ENCODE data around the gene HLTF.
"Not testable (repeated sequence)": the region's sequence is repeated elsewhere in the genome, so short reads cannot be mapped to it uniquely, and the experiment has no call there.

The HLTF gene

DNA sequence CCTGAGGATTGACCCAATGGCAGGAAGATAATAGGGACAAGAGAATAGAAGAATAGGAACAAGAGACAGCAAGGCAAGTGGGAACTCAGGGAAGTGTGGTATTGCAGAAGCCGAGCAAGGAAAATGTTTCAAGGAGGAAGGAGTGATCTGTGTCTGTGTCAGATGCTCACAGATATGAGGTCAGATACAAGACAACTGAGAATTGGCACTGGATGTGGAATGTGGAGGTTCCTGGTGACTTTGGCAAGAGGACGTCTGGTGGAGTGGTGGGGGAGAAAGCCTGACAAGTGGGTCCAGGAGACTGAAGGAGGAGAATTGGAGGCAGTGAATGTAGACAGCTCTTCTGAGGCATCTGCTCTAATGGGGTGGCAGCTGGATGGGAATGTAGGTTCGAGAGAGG, 70.9 kb downstream of the HLTF start:
- DNase-seq: no peak

DNA sequence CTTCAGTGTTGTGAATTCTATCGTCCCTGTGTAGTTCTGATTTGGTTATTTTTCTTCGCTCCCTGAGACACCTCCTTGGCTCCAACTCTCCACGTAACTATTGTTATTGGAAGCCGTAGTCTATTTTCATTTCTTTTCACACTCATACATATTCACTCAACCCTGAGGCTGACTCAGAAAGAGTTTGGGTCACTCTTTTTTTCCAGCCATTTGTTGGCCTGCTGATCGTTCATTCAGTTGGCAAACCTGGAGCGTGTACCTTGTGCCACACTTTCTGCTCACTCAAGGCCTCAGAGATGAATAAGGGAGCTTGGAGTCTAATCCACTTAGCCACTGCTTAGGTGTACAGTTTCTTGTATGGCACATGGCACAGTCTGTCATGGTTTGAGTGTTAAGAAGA, 72.6 kb downstream of the HLTF start:
- no peak for DNase-seq

DNA sequence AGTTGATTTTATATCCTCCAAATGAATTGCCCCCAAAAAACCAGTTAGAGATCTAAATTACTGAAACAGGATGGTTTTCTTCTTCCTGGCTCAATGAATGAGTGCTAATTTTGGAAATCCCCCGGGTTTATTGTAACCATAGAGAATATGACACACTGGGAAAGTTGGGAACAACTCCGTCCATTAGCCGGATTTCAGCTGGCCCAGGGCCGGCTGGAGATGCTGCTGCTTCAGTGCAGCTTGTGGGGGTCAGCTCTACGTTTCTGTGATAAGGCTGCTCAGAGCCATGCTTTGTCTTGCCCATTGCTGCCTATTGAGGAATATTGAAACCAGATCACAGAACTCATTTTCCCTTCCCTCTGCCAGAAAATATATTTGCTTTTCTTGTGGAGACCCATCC, 74.7 kb downstream of the HLTF start:
- DNase-seq: no peak

DNA sequence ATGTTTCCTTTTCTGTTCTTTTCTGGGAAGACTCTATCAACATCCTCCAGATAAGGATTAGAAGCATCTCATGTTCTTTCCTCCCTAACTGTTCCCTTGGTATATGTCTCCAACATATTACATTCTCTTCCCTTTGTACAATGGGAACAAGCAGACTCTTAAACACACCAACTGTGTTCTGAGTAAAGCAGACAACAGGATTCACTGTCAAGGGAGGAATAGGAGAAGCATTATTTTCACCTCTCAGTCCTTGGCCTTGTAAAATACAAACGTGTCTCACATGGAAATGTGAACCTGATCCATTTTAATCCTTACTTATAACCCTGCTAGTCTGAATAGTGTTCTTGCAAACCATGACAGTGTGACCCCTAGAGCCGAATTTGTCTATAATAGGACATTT, 75.4 kb downstream of the HLTF start:
- DNase-seq: no peak

DNA sequence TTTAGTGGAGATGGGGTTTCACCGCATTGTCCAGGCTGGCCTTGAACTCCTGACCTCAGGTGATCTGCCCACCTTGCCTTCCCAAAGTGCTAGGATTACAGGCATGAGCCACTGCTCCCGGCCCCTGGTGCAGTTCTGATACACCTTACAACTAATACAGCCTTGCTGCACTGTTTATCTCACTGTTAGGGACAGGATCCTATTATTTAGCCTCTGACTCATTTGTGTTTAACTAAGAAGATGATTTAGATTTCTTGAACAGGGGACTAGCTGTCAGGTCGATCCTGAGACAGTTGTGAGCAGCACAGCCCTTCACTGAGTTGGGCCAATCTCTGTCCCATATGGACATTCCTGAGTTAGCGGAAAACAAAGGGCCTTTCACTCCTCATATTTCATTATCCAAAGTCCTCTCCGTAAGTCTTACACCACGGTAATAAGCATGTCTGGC, 75.8 kb downstream of the HLTF start:
- DNase-seq: no peak

DNA sequence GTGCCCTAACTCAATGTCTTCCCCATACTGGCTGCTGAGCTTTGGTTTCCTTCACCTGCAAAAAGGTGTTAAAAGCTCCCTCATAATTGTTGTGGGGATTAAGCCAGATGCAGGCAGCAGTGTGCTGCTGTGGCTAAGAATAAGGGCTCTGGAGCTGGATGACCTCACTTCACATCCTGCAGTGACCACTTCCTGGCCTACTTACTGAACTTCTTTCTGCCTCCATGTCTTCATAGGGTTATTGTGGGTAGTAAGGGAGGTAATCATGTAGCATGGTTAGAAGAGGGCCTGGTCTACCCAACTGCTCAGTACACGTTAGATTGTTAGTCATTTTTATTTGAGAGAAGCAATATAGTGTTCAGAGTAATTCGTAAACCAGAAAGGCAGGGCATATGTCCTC, 76.6 kb downstream of the HLTF start:
- DNase-seq: peak; percentile 61

DNA sequence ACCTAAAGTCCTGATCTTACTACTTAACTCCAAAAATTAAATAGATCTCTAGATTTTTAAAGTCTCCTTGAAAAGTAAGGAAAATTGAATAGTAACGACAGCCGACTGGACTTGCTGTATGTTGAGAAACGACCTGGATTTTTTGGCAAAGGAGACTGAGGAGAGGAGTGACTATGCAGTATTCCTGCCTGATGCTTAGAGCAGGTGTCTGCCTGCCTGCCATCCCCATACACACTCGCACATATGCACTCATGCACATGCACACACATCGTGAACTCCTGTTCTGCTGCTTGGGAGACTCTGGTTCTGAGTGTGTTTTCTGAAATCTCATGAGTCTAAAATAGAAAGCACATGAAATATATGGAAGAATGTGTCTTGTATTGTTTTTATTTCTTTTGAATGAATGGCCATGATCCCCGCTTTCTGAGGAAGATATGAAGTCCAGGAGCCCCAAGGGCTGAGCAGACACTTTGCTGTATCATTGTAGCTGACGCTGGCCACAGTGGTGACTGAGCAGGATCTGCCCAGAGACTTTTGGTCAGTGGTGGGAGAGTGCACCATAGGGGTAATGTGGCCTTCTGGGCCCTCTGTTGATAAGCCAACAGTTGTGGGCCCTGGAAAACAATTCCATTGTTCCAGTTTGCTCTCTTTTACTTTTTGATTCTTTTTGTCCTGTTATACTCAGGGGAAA, 78.6 kb downstream of the HLTF start:
- no peak for DNase-seq

DNA sequence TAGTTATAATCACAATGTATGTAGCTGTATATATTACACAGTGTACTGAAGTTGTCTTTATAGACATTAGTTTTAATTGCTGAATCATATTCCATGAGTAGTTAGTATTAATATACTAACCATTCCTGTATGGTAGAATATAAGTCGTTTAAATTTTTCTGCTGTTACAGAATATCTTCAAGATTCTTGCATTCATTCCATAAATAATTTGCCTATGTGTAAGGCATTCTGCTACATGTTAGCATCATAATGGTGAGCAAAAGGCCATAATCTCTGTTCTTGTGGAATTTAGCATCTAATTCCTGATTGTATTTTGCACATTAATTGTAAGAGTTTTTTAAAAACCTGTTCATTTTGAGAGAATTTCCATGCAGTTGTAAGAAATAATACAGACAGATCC, 80.9 kb downstream of the HLTF start:
- DNase-seq: no peak

DNA sequence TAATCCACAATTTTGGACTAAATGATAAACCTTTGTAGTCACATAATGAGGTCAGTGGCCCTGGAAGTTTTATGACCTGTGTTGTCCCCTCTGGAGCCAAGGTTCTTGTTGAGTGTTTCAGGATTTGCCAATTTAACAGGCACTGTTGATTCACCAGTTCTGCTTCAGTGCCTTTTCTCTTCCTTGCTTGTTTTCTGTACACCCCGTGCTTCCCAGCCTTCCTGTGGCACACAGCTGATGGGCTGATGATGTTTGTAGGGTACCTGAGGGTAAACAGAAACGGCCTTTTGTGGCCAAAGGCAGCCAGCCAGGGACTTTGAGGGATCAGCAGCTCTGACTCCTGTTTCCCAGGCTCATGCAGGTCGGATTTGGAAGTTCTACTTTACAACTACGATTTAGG, 81.7 kb downstream of the HLTF start:
- DNase-seq: no peak

DNA sequence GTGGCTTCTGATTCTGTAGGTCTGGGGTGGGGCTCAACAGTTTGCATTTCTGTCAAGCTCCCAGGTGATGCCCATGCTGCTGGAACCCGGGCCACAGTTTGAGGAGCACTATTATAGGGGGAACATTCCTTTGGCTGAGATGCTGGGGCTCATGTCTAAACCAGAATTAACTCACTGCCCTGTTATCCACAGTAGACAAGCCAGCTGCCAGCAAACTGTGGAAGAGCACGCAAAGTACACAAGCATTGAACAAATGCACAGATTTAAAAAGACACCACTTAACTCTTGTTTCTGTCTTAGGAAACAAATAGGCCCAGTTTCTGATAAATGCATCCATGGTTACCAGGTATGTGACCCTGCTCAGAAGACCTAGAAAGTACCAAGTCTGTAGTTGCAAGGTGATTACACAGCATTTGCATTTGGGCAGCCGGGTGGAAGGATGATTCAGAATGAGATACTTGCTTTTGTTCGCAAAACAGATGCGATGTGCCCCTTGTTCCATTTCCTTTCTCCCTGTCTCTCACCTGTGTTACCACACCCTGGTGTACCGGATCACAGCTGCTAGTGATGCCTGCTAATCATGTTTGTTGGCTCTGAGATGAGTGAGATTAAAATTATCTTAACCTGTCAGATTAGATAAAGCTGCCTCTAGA, 82.6 kb downstream of the HLTF start:
- no peak for DNase-seq

DNA sequence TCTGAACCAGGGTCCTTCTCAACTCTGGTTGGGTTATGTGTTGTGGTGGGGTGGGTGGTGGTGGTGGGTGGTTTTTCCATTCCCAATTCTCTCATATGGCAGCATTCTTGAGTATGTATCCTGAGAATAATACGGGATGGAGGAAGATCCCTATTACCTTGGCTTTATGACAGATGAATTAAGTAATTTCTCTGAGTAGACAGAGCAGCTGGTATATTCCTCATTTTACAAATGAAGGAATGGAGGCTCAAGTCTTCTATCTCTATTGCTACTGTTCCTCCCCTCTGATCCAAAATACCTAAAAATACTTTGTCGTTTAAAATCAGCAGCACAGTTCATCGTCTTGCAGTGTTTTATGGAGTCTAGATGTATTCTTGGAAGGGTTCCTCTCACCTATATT, 84.6 kb downstream of the HLTF start:
- no peak for DNase-seq

DNA sequence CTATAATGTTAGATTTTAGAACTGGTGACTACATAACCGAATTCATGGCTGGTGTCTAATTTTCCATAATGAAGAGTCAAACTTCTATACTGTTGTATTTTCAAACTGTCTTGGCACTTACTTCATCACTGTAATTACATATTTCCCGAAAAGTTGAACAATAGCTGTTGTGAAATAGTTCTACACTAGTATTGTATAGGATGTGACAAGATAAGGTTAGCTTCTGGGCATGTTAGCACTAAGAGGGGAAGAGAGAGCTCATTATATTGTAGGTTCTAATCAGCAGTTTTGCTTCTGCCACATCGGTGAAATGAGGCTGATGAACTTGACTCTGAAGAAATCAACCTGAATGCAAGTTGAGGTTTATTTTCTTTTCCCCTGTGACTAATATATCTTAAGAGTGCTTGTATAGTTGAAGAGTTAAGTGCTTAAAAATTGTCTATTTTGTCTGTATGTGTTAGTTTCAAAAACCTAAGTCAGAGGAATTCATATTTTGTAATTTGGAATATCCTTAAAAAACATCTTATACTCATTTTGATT, 86.1 kb downstream of the HLTF start:
- no peak for DNase-seq

DNA sequence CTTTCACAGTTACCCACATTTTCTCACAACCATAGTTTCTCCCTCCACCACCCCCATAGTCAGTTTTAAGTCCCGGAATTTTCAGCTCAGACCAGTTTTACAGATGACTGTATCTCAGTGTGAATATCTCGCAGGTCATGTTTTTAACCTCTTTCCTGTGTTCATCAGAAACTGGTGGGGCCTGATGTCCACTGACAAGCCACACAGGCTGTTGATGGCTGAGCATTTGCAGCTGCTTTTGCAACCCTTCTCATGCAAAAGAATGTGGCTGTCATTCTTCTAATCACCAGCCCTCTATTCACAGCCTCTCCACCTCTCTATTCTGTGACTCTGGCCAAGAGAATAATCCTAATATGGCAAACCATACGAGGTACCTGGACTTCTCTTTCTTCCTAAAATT, 86.5 kb downstream of the HLTF start:
- no peak for DNase-seq

DNA sequence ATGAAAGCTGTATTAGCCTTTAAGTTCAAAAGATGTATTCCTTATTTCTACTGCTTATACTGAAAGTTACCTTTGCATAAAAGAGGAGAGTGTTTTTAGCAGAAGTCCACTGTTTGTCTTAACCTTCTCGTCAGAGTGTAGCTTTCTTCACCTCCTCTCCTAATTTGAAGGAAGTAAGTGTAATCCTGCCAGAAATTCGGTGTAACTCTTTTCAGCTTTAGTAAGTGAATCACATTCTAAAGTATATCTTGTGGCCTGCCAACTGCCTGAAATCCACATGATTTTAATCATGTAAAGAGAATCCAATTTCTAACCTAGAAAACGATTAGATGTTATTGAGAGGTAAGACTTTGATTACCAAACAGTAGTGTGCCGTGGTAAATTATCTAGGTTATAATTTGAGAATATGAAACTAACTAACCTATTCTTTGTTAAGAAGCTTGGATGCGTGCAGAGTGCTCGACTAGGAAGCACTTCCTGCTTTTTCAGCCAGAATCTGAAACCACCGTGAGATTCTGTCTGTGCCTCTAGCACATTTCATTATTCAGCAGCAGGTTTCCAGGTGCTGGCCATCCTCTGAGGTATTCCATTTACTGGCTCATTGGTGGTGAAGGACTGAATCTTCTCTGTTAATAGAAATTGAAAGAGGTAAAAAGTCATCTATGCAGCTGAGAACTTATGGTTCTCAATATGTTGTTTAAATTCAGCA, 87.5 kb downstream of the HLTF start:
- DNase-seq: no peak

DNA sequence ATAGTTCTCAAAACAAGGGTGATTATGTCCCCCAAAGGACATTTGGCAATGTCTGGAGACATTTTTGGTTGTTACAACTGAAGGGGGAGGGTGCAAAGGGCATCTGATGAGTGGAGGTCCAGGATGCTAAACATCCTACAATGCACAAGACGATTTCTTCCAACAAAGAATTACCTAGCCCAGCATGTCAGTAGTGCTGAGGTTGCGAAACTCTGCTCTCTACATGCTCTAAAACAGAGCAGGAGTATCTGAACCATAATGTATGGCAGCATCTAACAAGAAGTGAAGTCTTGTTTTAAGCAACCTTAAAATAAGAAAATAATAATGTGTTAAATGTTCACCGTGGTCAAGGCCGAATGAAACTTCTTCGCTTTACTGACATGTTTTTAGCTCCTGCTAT, 88.0 kb downstream of the HLTF start:
- no peak for DNase-seq

DNA sequence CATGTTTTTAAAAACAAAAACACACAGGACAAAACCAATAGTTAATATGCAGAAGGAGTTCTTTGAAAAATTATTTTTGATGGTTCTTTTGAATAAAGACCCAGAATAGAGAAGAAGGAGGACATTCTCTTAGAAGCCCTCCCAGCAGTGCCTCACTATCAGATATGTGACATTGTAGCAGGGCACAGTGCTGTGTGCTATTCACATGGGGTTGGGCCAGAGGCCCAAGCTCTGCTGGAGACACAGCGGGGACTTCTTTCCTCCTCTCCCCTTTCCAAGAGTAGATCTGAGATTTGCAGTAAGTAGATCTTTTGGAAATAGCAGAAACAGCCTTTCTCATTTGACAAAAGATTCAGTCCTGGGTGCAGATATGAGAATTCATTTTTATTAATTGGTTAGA, 88.7 kb downstream of the HLTF start:
- DNase-seq: no peak

DNA sequence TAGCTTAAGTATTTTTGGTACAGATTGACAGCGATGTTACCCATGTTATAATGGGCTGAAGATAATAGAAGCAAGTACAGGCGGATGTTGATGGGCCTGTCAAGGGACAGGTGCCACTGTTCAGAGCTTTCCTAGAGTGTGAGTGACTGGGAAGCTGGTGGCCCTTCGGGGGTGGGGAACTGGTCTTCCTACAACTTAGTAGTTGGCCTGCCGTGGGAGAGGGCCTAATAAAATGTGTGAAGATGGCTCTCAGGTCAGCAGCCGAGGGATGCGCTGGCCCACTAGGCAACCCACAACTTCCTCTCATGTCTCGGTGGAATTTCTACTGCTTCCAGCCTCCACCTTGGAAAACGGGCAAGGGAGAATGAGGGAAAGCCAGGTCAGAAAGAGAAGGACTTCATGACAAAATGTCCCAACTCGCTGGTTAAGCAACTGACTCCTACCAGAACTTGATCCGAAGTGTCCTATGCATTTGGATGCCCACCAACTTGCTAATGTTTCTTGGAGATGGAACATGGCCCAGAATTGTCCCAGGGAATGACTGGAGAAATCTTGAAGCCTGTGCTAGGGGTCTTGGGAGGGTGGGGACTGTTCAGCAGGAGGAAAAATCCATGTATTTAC, 93.6 kb downstream of the HLTF start:
- no peak for DNase-seq

DNA sequence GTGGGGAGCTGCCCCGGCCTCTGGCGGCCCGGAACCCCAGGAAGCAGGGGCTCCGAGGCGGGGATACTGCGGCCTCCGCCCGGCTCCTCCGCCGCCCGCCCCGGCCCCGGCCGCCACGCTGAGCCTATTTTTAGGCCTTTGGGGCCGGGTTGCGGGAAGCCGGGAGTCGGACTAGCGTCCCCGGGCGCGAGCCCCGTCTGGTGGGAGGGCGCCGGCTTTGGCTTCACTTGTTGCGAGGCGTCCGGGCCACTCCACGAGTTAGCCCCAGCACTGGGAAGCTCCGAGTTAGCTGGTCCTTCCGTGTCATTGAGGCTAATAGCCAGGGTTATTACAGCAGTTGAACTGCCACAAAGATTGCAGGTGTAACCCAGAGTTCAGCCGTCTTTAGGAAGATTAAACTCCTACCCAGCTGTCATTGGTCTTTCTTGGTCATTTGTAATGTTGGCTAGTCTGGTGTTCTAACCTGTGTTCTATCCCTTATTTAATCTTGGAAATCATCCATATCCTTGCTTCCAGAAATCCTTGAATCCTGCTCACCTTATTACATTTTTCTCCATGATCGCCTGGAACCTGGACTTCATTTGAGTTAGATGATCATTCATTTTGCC, 94.2 kb downstream of the HLTF start:
- no peak for DNase-seq

DNA sequence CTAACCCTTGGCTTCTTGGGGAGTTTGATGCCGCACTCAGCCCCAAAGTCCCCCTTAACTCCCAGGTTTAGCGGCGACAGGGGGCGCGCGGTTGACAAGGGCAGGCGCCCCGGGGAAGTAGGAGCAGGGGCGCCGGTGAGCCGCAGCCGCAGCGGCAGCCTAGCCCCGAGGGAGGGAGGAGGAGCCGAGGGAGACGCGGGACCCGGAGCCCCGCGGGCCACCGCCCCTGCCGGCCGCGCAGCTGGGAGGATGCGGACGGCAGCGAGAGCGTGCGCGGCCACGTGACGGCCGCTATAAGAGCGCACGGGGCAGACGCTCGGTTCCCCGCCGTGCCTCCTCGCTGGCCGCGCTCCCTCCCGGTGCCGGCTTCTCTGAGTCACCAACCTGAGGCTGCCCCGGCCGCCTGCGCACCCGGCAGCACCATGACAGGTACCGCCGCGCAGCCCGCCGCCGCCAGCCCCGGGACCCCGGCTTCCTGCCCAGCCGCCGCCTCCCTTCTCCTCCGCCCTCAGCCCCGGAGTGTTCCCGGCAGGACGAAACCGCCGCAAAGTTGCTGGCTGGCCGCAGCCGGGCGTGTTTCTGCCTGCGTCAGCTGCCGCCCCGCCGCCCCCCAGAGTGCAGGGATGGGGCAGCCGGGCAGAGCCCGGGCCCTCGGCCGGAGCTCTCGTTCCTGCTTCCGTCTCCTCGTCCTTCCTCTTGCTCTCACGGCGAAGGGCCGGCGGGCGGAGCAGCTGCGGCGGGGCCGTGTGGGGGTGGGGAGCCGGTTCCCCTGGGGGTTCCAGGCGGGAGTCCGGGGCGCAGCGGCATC, 94.9 kb downstream of the HLTF start, which contains the start of gene GYG1:
Gene GYG1 (plus strand): TSS at position 322 of the 808 bp plus-strand sequence. CDS start 101 bp downstream, at position 423.
- DNase-seq: peak; percentile 75

DNA sequence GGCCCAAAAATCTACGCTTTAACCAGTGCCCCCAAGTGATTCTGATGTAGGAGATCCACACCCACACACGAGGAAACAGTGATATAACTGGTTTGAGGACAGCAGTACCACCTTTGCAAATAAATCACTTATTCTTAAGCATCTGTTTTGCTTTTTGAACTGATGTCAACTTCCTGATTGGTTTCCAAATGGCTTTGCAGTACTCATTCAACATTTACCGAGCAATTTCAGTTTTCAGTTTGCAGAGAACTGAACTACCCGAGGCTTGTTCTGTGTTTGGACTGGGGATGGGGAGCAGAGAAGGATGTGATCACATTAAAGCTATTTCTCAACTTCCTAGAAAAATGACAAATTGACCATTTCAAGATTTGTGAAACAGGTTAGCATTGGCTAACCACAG, 96.1 kb downstream of the HLTF start:
- no peak for DNase-seq

DNA sequence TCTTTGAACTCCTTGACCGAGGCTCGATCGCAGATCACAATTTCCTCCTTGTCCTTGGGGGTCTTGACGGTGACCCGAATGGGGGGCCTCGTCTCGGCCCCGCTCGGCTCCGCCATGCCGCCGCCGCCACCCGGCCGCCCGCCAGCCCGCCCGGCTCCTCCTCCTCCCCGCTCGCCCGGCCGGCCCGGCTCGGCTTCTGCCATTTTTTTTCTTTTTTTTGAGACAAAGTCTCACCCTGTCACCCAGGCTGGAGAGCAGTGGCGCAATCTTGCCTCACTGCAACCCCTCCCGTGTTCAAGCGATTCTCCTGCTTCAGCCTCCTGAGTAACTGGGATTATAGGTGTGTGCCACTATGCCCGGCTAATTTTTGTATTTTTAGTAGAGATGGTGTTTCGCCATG, 98.8 kb downstream of the HLTF start:
- DNase-seq: not testable (repeated sequence)

DNA sequence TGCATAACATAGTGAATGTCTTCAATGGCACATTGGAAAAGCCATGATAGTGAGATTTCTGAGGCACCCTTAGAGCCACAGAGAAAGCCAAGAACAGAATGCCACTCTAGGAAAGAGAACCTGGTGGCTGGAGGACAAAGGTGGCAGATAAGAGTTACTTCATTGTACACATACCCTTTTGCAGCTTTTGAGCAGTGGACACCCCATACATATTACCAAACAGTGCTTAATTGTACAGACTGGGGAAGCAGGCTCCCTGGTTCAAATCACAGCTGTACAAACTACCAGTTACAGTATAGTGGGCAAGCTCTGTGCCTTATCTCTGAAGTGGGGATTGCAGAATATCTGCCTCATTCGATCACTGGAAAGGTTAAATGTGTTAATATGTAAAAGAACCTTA, 105.1 kb downstream of the HLTF start:
- DNase-seq: no peak

All from central memory CD4-positive, alpha-beta T cell (primary cell).